Measurements from ENCODE around the gene ZNF497.

ZNF497 gene

GRCh38 chr19:58397533-58398037 is 35.0 kb upstream of the ZNF497 start:
- Histone ChIP-seq H3K79me2 (ENCODE audit: low read length) (peaks cover 4% of the 10 kb centered on the region; the same call in 1 of the 2 replicates), H4K20me1 (ENCODE audit: insufficient read depth, low read length) (no peaks in the 10 kb centered on the region)
- DNase-seq, result no peak

GRCh38 chr19:58396691-58397532 is 34.4 kb upstream of the ZNF497 start:
- H3K9ac ChIP-seq (ENCODE audit: low read length), result no peak overlapping the region
- peaks cover 7% of the 10 kb centered on the region; the same call in 1 of the 2 replicates for H3K79me2 ChIP-seq (ENCODE audit: low read length)
- 0 out of 2 replicates have a peak, but pooled peaks cover under 1% of the 10 kb centered on the region for H3K27me3 ChIP-seq (replicated peaks; ENCODE audit: insufficient read depth, low read length)
- no peak overlapping the region for H3K4me3 ChIP-seq (ENCODE audit: low read length)
- DNase-seq, result no peak
- TF ChIP-seq EZH2 (optimal IDR thresholded peaks at IDR 0.05; ENCODE audit: low read depth, low read length) (no peak), EZH2phosphoT487 (IDR thresholded peaks at IDR 0.05; ENCODE audit: low read length) (no peak), CTCF (IDR thresholded peaks at IDR 0.05; ENCODE audit: low read length) (no peak)
- H3K4me2 ChIP-seq (ENCODE audit: low read depth, low read length), result no peak overlapping the region
- H3K27ac ChIP-seq (ENCODE audit: low read length), result no peak overlapping the region
- no peaks in the 10 kb centered on the region for H3F3A ChIP-seq (ENCODE audit: insufficient read depth, low read length)
- H2AFZ ChIP-seq (ENCODE audit: low read length), result no peak overlapping the region
- no peaks in the 10 kb centered on the region for H3K9me3 ChIP-seq (replicated peaks; ENCODE audit: insufficient read depth, low read length)
- H3K36me3 ChIP-seq (replicated peaks; ENCODE audit: insufficient read depth, low read length), result no peaks in the 10 kb centered on the region; the same call in 1 of the 2 replicates
- H3K4me1 ChIP-seq (ENCODE audit: low read length), result no peaks in the 10 kb centered on the region
- H3K9me2 ChIP-seq (replicated peaks; ENCODE audit: insufficient read depth, low read length), result no peaks in the 10 kb centered on the region
- H4K20me1 ChIP-seq (ENCODE audit: insufficient read depth, low read length), result no peaks in the 10 kb centered on the region

More at GRCh38 chr19:58397533-58398037, 35.0 kb upstream of the ZNF497 start:
- H3K4me3 ChIP-seq (ENCODE audit: low read length), result no peak overlapping the region
- no peaks in the 10 kb centered on the region for H3K4me1 ChIP-seq (ENCODE audit: low read length)
- no peaks in the 10 kb centered on the region for H3F3A ChIP-seq (ENCODE audit: insufficient read depth, low read length)
- no peak overlapping the region for H3K9ac ChIP-seq (ENCODE audit: low read length)
- H2AFZ ChIP-seq (ENCODE audit: low read length), result no peak overlapping the region
- H3K36me3 ChIP-seq (replicated peaks; ENCODE audit: insufficient read depth, low read length), result no peaks in the 10 kb centered on the region; the same call in 1 of the 2 replicates
- peaks cover 5% of the 10 kb centered on the region; the same call in 1 of the 2 replicates for H3K27me3 ChIP-seq (replicated peaks; ENCODE audit: insufficient read depth, low read length)
- H3K27ac ChIP-seq (ENCODE audit: low read length), result no peak overlapping the region
- no peak overlapping the region for H3K4me2 ChIP-seq (ENCODE audit: low read depth, low read length)
- no peaks in the 10 kb centered on the region for H3K9me2 ChIP-seq (replicated peaks; ENCODE audit: insufficient read depth, low read length)
- TF ChIP-seq CTCF (IDR thresholded peaks at IDR 0.05; ENCODE audit: low read length) (no peak), EZH2phosphoT487 (IDR thresholded peaks at IDR 0.05; ENCODE audit: low read length) (no peak), EZH2 (optimal IDR thresholded peaks at IDR 0.05; ENCODE audit: low read depth, low read length) (no peak)
- no peaks in the 10 kb centered on the region for H3K9me3 ChIP-seq (replicated peaks; ENCODE audit: insufficient read depth, low read length)

- H3K9me2 ChIP-seq (replicated peaks; ENCODE audit: insufficient read depth, low read length), result no peaks in the 10 kb centered on the region
- H3K27ac ChIP-seq (ENCODE audit: low read length), result no peak overlapping the region
- H3K36me3 ChIP-seq (replicated peaks; ENCODE audit: insufficient read depth, low read length), result no peaks in the 10 kb centered on the region; the same call in 1 of the 2 replicates
- H3K4me1 ChIP-seq (ENCODE audit: low read length), result no peaks in the 10 kb centered on the region
- no peak overlapping the region for H3K4me3 ChIP-seq (ENCODE audit: low read length)
- no peak for TF ChIP-seq EZH2 (optimal IDR thresholded peaks at IDR 0.05; ENCODE audit: low read depth, low read length)
- no peak for TF ChIP-seq CTCF (IDR thresholded peaks at IDR 0.05; ENCODE audit: low read length)
- H3K9ac ChIP-seq (ENCODE audit: low read length), result no peak overlapping the region
- no peaks in the 10 kb centered on the region for H3F3A ChIP-seq (ENCODE audit: insufficient read depth, low read length)
- no peaks in the 10 kb centered on the region for H3K9me3 ChIP-seq (replicated peaks; ENCODE audit: insufficient read depth, low read length)
- DNase-seq, result no peak
- H3K27me3 ChIP-seq (replicated peaks; ENCODE audit: insufficient read depth, low read length), result no peaks in the 10 kb centered on the region
- no peak overlapping the region for H2AFZ ChIP-seq (ENCODE audit: low read length)
- no peaks in the 10 kb centered on the region for H4K20me1 ChIP-seq (ENCODE audit: insufficient read depth, low read length)
- no peak overlapping the region for H3K4me2 ChIP-seq (ENCODE audit: low read depth, low read length)
- peaks cover 7% of the 10 kb centered on the region; the same call in 1 of the 2 replicates for H3K79me2 ChIP-seq (ENCODE audit: low read length)
These were observed 33.6 kb upstream of the ZNF497 start for GRCh38 chr19:58395979-58396627.

Measured in MM.1S (cell line).